ENCODE measurements around the gene SPDYE6.
"Not testable (repeated sequence)": the region's sequence is repeated elsewhere in the genome, so short reads cannot be mapped to it uniquely, and the experiment has no call there.

SPDYE6 gene

GRCh38 chr7:102317231-102318059 lies 38.8 kb downstream of the SPDYE6 start:
- no peak for DNase-seq

GRCh38 chr7:102313997-102314780 lies 42.1 kb downstream of the SPDYE6 start:
- DNase-seq = no peak

- no peak for DNase-seq
These were observed 43.9 kb downstream of the SPDYE6 start for GRCh38 chr7:102312317-102312716.

- DNase-seq = no peak
These were observed 45.8 kb downstream of the SPDYE6 start for GRCh38 chr7:102310414-102310815.

- peak; percentile 54 to 84 for DNase-seq
These were observed 49.1 kb downstream of the SPDYE6 start for GRCh38 chr7:102306916-102307677.

- peak in 1 of 2 donors; percentile 16 for DNase-seq
These were observed 50.6 kb downstream of the SPDYE6 start for GRCh38 chr7:102305414-102306268.

GRCh38 chr7:102304668-102305067 lies 51.6 kb downstream of the SPDYE6 start:
- no peak for DNase-seq

- no peak for DNase-seq
These were observed 52.4 kb downstream of the SPDYE6 start for GRCh38 chr7:102303669-102304422.

- DNase-seq = no peak
These were observed 54.2 kb downstream of the SPDYE6 start for GRCh38 chr7:102302025-102302424.

GRCh38 chr7:102301367-102301766 lies 54.9 kb downstream of the SPDYE6 start:
- DNase-seq = not testable (repeated sequence)

GRCh38 chr7:102300643-102301221 lies 55.5 kb downstream of the SPDYE6 start:
- no peak for DNase-seq

- DNase-seq = no peak
These were observed 58.6 kb downstream of the SPDYE6 start for GRCh38 chr7:102297487-102298218.

GRCh38 chr7:102296514-102296913 lies 59.7 kb downstream of the SPDYE6 start:
- DNase-seq = no peak

GRCh38 chr7:102296179-102296438 lies 60.1 kb downstream of the SPDYE6 start:
- no peak for DNase-seq

Data from CD4-positive, alpha-beta T cell treated with Interferon alpha-2 for 1 hour (primary cell).